Large intestine (tissue), 3 donors: Measurements from ENCODE around the gene LAMA5. TPM values are rescaled to one million over a fixed set of nuclear protein-coding genes. Genes with fewer than 3 reads are reported as not detected.

Source experiments
- DNase-seq, 2 donors: peaks; one replicate each; pipeline versions ENCODE4 v3.0.0 to v3.0.0-alpha.2; 2013
- H3K27ac ChIP-seq: one replicate; pipeline ENCODE4 v1.5.1; 2013; ENCODE audit warnings: low read length
- H3K27me3 ChIP-seq: 2 replicates; pipeline ENCODE4 v1.6.1; 2013; ENCODE audit warnings: low read length; ENCODE audit not compliant: control insufficient read depth, insufficient read depth
- H3K36me3 ChIP-seq: 2 replicates; pipeline ENCODE4 v1.6.1; 2013; ENCODE audit warnings: low read length; ENCODE audit not compliant: control insufficient read depth, insufficient read depth
- H3K4me1 ChIP-seq: one replicate; pipeline ENCODE4 v1.6.1; 2013; ENCODE audit warnings: low read length; ENCODE audit not compliant: control insufficient read depth, insufficient read depth
- H3K4me3 ChIP-seq: one replicate; pipeline ENCODE4 v1.5.1; 2013; ENCODE audit warnings: low read length
- H3K9me3 ChIP-seq: one replicate; pipeline ENCODE4 v1.6.1; 2013; ENCODE audit warnings: mild to moderate bottlenecking, low read depth, low read length, moderate library complexity; ENCODE audit not compliant: control insufficient read depth
- WGBS: methylation state at CpG from one replicate; pipeline ENCODE4 v1.1.5; 2013; ENCODE audit warnings: low lambda C conversion rate; ENCODE audit not compliant: insufficient coverage; 5-methylcytosine and 5-hydroxymethylcytosine counted together
- polyA plus RNA-seq: library from polyadenylated mRNA; unstranded; fragments of 120-200 nt; gene quantifications from one replicate; pipeline ENCODE4 v1.2.1, GENCODE V29; 2013

Gene LAMA5
- polyA plus RNA-seq, 1 donor, result 92.1 TPM

- no peak overlapping the region for H3K4me3 ChIP-seq
- no peaks in the 10 kb centered on the region for H3K9me3 ChIP-seq
- no CpG with 5 or more reads among the region's 14 CpGs for WGBS
- no peak overlapping the region for H3K27ac ChIP-seq
- H3K4me1 ChIP-seq, result no peaks in the 10 kb centered on the region
- H3K27me3 ChIP-seq, result no peaks in the 10 kb centered on the region
- H3K36me3 ChIP-seq, result peaks cover 81% of the 10 kb centered on the region
- DNase-seq, result no peak
Observed at GRCh38 chr20:62263396-62263795, 103.7 kb downstream of the LAMA5 start.

GRCh38 chr20:62262064-62262463 lies 105.0 kb downstream of the LAMA5 start:
- H3K27ac ChIP-seq, result no peak overlapping the region
- DNase-seq, result no peak
- no peaks in the 10 kb centered on the region for H3K4me1 ChIP-seq
- H3K9me3 ChIP-seq, result no peaks in the 10 kb centered on the region
- WGBS, result no CpG with 5 or more reads among the region's 10 CpGs
- no peaks in the 10 kb centered on the region for H3K27me3 ChIP-seq
- H3K36me3 ChIP-seq, result peaks cover 81% of the 10 kb centered on the region
- no peak overlapping the region for H3K4me3 ChIP-seq

DNA sequence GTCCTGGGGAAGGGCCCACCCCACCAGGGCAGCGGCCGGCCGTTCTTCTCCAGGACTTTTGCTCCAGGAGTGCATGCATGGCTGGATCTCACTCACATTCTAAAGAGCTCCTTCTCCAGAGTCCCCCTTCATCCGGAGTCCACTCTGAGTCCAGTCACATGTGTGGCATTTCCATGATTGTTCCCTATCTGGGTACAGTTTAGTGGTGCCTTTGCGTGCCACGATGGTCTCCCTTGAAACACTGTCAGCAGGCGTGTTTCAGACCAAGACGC lies 107.9 kb downstream of the LAMA5 start:
- no peaks in the 10 kb centered on the region for H3K27me3 ChIP-seq
- no peak for DNase-seq
- H3K4me3 ChIP-seq, result no peak overlapping the region
- peaks cover 2% of the 10 kb centered on the region for H3K9me3 ChIP-seq
- no CpG with 5 or more reads among the region's 8 CpGs for WGBS
- no peak overlapping the region for H3K27ac ChIP-seq
- H3K36me3 ChIP-seq, result peaks cover 68% of the 10 kb centered on the region
- H3K4me1 ChIP-seq, result no peaks in the 10 kb centered on the region

Other genes starting within 250 kb of the LAMA5 start
- gene LSM14B, start 244.8 kb downstream of the LAMA5 start, polyA plus RNA-seq, result 47.6 TPM
- gene PSMA7, start 223.9 kb downstream of the LAMA5 start, polyA plus RNA-seq, result 163 TPM
- gene SS18L1, start 223.5 kb downstream of the LAMA5 start, polyA plus RNA-seq, result 18.2 TPM
- gene MTG2, start 184.3 kb downstream of the LAMA5 start, polyA plus RNA-seq, result 30.9 TPM
- gene HRH3, start 147.0 kb downstream of the LAMA5 start, polyA plus RNA-seq, result 0.33 TPM
- 35.7 TPM for gene OSBPL2, start 128.8 kb downstream of the LAMA5 start, polyA plus RNA-seq
- gene ADRM1, start 64.3 kb downstream of the LAMA5 start, polyA plus RNA-seq, result 50.4 TPM
- gene RPS21, start 19.8 kb upstream of the LAMA5 start, polyA plus RNA-seq, result 2,139 TPM
- gene CABLES2, start 40.0 kb upstream of the LAMA5 start, polyA plus RNA-seq, result 7.1 TPM
- gene RBBP8NL, start 60.2 kb upstream of the LAMA5 start, polyA plus RNA-seq, result 9.6 TPM
- gene GATA5, start 108.7 kb upstream of the LAMA5 start, polyA plus RNA-seq, result 40.9 TPM